Kidney tubule cell (primary cell): Measurements from ENCODE around the gene VPS8.

Source experiments
- DNase-seq: peaks from one replicate; pipeline ENCODE4 v3.0.0-alpha.2; 2018; ENCODE audit warnings: low spot score

The VPS8 gene

DNA sequence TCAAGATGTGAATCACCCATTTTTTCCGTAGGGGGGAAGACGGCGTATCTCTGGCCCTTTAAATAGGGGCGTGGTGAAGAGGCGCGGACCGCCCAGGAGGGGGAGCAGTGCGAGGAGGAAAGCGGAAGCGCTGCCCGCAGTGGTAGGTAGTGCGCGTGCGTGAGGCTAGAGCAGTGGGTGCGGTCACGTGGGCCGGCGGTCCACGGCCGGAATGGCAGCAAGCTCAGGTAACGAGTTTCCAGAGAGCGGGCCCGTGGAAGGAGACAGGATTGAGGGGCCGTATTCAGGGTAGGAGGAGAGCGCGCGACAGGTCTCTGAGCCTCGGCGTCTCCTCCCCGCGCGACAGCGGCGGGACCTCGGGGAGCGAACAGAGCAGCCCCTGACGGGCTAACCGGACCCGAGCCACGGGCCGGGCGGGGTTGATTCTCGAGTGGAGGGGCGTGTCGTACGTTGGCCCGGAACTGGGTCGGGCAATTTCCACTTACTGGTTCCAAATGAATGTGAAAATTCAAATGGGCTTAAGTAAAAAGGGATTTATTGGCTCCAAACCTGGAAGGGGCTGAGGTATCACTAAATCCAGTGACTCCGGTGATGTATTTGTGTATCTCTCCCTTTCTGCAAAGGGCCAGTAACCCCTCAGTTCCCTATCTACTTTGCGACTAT lies at the start of gene VPS8:
VPS8 (plus strand) TSS at position 168 of the 663 bp plus-strand sequence. CDS start 12,467 bp downstream, outside the sequence.
- DNase-seq = peak; percentile 96

DNA sequence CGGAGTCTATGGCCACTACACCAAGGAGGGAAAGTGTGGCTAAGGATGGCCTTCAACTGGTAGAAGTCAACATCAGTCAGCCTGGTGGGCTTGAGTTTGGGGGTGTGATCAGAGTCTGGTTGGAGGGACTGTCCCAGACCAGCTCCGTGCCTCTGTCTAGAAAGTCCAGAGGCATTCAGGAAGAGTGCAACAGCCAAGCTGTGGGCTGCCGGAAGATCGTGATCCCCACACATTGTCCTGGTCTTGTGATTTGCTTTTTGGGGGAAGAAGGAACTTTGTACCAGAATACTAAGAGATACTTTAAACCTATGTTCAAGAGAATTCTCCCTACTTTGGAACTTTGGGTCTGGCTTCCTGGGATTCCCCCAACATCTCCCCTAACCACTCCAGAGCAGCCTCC lies 47.8 kb upstream of the VPS8 start:
- DNase-seq = no peak

GRCh38 chr3:184765047-184765729 lies 46.8 kb upstream of the VPS8 start:
- peak; percentile 95 for DNase-seq

DNA sequence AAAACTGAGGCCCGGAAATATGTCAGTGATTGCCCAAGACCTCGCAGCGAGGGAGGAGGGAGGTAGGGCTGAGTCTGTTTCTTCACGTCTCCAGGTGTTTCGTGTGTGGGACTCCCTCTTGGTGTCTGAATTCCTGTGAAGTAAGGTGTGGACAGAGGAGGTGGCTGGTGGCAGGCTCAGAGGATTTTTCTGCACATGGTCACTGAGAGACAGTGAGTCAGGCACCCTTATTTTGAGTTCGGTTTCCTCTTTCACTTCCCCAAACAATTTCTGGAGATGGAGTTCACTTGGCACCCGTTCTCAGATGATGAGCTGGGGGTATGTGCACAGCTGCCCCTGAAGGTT lies 46.3 kb upstream of the VPS8 start:
- DNase-seq = peak; percentile 88

GRCh38 chr3:184766555-184767261 lies 45.3 kb upstream of the VPS8 start:
- peak; percentile 54 for DNase-seq

DNA sequence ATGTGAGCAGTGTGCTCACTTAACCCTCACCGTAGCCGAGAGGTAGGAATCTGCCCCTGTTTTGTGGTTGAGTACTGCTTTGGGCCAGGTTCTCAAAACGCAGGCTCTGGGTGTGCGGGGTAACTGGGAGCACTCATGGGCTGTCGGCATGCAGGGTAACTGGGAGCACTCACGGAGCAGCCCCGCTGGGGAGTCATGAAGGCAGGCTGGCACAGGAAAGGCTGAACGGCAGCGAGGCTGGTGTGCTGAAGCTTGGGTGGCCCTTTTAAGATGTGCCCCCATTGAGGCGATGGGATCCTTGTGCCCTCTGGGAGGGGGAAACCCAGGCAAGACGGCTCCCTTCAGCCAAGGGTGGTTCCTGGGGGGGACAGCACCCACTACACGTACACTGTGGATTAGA lies 44.6 kb upstream of the VPS8 start:
- no peak for DNase-seq

- peak; percentile 27 for DNase-seq
Measured at GRCh38 chr3:184769382-184770170, 42.4 kb upstream of the VPS8 start.

- no peak for DNase-seq
Measured at GRCh38 chr3:184770541-184770940, 41.4 kb upstream of the VPS8 start.

DNA sequence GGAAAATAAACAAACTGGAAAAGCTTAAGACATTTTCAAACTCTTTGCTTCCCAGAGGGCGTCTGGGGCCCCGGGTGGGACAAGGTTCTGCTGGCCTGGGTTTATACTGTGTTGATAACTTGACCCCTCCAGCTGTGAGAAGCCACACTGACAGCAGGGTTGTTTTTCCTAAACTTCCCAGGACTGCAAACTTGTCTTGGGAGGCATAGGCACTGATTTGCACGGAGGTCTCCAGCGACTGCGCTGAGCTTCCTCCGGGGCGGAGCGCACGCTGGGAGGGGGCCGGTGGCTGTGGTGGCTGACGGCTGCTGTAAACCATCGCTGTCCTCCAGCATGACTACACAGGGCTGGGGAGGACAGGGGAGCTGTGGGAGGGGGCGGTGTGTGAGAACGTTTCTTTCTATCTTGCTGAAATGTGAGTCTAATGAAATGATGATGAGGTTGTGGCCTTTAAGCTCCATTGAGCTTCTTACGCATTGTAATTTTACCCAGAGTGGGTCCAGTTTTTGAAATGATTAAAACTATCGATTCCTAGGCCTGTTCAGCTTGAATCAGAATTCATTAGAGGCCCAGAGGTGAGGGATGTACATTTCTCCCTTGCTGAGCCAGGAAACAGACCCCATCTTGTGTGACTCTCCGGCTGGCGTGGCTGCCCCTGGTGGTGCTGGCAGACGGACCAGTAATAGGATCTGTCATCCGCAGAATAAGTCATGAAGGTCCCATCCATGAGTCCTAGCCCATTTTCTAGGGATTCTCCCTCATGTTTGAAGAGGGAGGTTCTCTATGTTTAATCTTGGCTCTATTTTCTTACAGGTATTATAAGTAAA lies 40.5 kb upstream of the VPS8 start:
- no peak for DNase-seq

DNA sequence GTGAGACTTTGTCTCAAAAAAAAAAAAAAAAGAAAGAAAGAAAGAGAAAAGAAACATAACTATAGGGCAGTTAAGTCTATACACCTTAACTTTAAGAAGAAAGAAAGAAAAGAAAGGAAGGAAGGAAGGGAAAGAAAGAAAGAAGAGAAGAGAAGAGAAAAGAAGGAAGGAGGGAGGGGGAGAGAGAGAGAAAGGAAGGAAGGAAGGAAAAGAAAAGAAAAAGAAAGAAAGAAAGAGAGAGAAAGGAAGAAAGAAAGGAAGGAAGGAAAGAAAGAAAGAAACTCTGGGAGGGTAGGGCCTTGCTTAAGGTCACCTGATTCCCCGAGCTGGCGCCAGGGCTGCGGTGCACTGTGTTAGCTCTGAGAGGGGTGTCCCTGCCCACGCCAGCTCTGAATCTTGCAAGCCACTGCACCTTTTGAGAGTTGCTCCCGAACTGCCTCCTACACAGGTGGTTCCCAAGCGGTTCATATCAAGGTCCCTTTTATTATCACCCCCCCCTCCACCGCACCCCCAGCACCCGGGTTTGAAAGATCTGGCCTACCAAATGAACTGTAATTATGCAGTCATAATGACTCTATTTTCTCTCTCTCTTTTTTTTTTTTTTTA lies 39.2 kb upstream of the VPS8 start:
- DNase-seq = no peak

- peak; percentile 45 for DNase-seq
Measured at GRCh38 chr3:184773283-184774186, 38.4 kb upstream of the VPS8 start.

DNA sequence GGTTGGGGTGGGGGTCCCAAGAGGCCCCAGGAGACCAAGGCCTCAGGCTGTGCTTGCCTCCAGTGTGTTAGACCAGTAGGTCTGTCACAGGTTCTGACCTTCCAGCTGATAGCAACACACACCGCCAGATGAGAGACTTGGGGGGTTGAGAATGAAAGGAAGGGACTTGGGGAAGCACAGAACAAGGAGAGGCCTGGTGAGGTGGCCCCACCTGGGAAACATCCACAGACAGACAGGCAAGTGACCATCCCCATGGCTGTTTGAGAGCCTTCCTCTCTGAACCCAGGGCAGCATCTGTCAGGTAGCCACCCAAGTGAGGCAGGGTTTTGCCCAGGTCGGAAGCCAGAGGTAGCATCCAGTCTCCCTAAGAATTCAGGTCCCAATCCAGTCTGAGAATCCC lies 35.0 kb upstream of the VPS8 start:
- no peak for DNase-seq

- peak; percentile 92 for DNase-seq
Measured at GRCh38 chr3:184777566-184778356, 34.2 kb upstream of the VPS8 start.

- DNase-seq = no peak
Measured at GRCh38 chr3:184778426-184779332, 33.3 kb upstream of the VPS8 start.

DNA sequence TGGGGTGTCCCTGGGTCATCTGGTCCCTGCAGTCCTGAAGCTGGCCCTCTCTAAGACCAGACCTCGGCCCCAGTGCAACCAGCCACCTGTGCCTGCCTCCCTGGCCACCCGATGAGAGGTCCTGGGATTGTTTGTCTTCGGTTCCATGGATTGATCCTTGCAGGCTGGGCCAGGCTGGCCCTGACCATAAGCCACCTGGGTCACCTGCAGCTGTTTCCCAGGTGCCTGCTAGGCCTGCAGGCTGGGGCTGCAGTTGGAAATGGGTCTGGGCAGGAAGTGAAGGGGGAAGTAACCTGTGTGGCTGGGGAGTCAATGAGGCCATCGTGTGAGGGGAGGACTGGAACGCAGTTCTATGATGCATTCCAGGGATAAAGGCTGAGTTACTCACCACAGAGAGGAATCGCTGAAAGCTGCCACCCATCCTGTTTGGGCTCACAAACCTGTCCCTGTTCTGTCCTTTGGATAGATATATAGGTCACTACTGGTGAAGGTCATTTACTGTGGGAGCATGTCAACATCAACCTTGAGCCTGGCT lies 30.9 kb upstream of the VPS8 start:
- DNase-seq = no peak

DNA sequence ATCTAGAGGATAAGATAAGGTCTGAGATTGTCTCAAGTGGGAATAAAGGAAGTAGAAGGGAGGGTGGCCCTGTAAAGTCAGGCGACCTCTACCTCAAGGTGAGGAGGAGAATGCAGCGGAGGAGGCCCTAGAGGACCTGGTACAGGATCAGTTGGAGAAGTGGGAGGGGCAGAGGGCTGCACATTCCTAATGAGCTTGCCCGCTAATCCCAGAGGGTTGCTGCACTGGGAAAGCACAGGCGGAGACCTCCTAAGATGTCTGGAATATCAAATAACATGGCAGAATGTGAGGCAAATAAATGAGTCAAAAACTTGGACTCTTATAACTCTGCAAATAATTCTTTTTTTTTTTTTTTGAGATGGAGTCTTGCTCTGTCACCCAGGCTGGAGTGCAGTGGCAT lies 30.2 kb upstream of the VPS8 start:
- no peak for DNase-seq

GRCh38 chr3:184783319-184783718 lies 28.6 kb upstream of the VPS8 start:
- DNase-seq = no peak
